Loucy (cell line): Measurements from ENCODE around the gene SLC24A2.

Source experiments
- H2AFZ ChIP-seq: fragments of 200-600 bp; sonication (generic); 2 replicates; pipeline ENCODE4 v1.6.0; 2016; ENCODE audit warnings: antibody characterized with exemption, mild to moderate bottlenecking, low read length, moderate library complexity
- H3F3A ChIP-seq: fragments of 200-600 bp; 2 replicates; pipeline ENCODE4 v1.6.0; 2016; ENCODE audit warnings: antibody characterized with exemption, low read depth, mild to moderate bottlenecking
- H3K27me3 ChIP-seq: fragments of 200-600 bp; sonication (generic); 2 replicates; pipeline ENCODE4 v1.6.1; 2014; ENCODE audit warnings: low read length, mild to moderate bottlenecking; ENCODE audit not compliant: insufficient read depth, poor library complexity, severe bottlenecking
- H3K36me3 ChIP-seq: fragments of 200-600 bp; sonication (generic); 2 replicates; pipeline ENCODE4 v1.6.1; 2016; ENCODE audit warnings: low read length; ENCODE audit not compliant: insufficient read depth
- H3K4me1 ChIP-seq: fragments of 200-600 bp; sonication (generic); 2 replicates; pipeline ENCODE4 v1.5.1; 2014; ENCODE audit warnings: low read length, mild to moderate bottlenecking; ENCODE audit not compliant: insufficient read depth, poor library complexity, severe bottlenecking
- H3K4me2 ChIP-seq: fragments of 200-600 bp; sonication (generic); 2 replicates; pipeline ENCODE4 v1.6.0; 2014; ENCODE audit warnings: antibody characterized with exemption, low read length, low read depth, mild to moderate bottlenecking; ENCODE audit not compliant: poor library complexity, severe bottlenecking
- H3K4me3 ChIP-seq: fragments of 200-600 bp; sonication (generic); 2 replicates; pipeline ENCODE4 v1.5.1; 2014; ENCODE audit warnings: low read length, mild to moderate bottlenecking, mixed read lengths; ENCODE audit not compliant: poor library complexity, severe bottlenecking
- H3K79me2 ChIP-seq: fragments of 200-600 bp; sonication (generic); 2 replicates; pipeline ENCODE4 v1.6.1; 2014; ENCODE audit warnings: low read length; ENCODE audit not compliant: insufficient read depth
- H3K9ac ChIP-seq: fragments of 200-600 bp; sonication (generic); 2 replicates; pipeline ENCODE4 v1.6.0; 2014; ENCODE audit warnings: mild to moderate bottlenecking, low read depth, low read length, moderate library complexity; ENCODE audit not compliant: poor library complexity, severe bottlenecking
- H3K9me2 ChIP-seq: fragments of 200-600 bp; sonication (generic); replicated peaks from 2 replicates; pipeline ENCODE4 v1.6.1; 2016; ENCODE audit warnings: low read depth, low read length, mixed read lengths
- H3K9me3 ChIP-seq: fragments of 200-600 bp; sonication (generic); 2 replicates; pipeline ENCODE4 v1.6.1; 2014; ENCODE audit warnings: mild to moderate bottlenecking, antibody characterized with exemption, low read length, low read depth; ENCODE audit not compliant: insufficient read depth
- H4K20me1 ChIP-seq: fragments of 200-600 bp; sonication (generic); 2 replicates; pipeline ENCODE4 v1.6.0; 2014; ENCODE audit warnings: antibody characterized with exemption, low read length, mild to moderate bottlenecking; ENCODE audit not compliant: insufficient read depth, poor library complexity, severe bottlenecking
- CTCF ChIP-seq: fragments of 200-600 bp; sonication (generic); conservative IDR thresholded peaks from 2 replicates; pipeline ENCODE4 v1.5.1; 2014; ENCODE audit warnings: mild to moderate bottlenecking, antibody characterized with exemption, low read length
- EZH2phosphoT487 ChIP-seq: fragments of 200-600 bp; IDR thresholded peaks from 2 replicates; pipeline ENCODE4 v1.6.1; 2018; ENCODE audit warnings: antibody characterized with exemption, mild to moderate bottlenecking, moderate library complexity, borderline replicate concordance

Gene SLC24A2

GRCh38 chr9:19799784-19800183 is 10.9 kb upstream of the SLC24A2 start:
- Histone ChIP-seq H3K27me3 (no peaks in the 10 kb centered on the region), H3K9ac (no peak overlapping the region), H3K4me1 (no peaks in the 10 kb centered on the region), H4K20me1 (no peaks in the 10 kb centered on the region), H2AFZ (no peak overlapping the region), H3F3A (no peaks in the 10 kb centered on the region), H3K4me3 (no peak overlapping the region), H3K79me2 (no peaks in the 10 kb centered on the region), H3K4me2 (no peak overlapping the region), H3K9me2 (0 out of 2 replicates have a peak, but pooled peaks cover 3% of the 10 kb centered on the region), H3K36me3 (no peaks in the 10 kb centered on the region), H3K9me3 (no peaks in the 10 kb centered on the region)
- TF ChIP-seq CTCF (no peak), EZH2phosphoT487 (no peak)

GRCh38 chr9:19788152-19788551 is 685 bp downstream of the SLC24A2 start:
- Histone ChIP-seq H3K9ac (no peak overlapping the region), H4K20me1 (no peaks in the 10 kb centered on the region), H3K79me2 (no peaks in the 10 kb centered on the region), H3K4me3 (no peak overlapping the region), H3K4me1 (no peaks in the 10 kb centered on the region), H3K9me3 (no peaks in the 10 kb centered on the region), H3K9me2 (no peaks in the 10 kb centered on the region), H3F3A (no peaks in the 10 kb centered on the region), H3K27me3 (no peaks in the 10 kb centered on the region), H2AFZ (no peak overlapping the region), H3K4me2 (no peak overlapping the region), H3K36me3 (no peaks in the 10 kb centered on the region)
- TF ChIP-seq CTCF (no peak), EZH2phosphoT487 (no peak)

GRCh38 chr9:19787672-19788071 is 1.2 kb downstream of the SLC24A2 start:
- Histone ChIP-seq H3K9me2 (no peaks in the 10 kb centered on the region), H3K79me2 (no peaks in the 10 kb centered on the region), H3K27me3 (no peaks in the 10 kb centered on the region), H3K9ac (no peak overlapping the region), H3K4me3 (no peak overlapping the region), H3K4me2 (no peak overlapping the region), H3F3A (no peaks in the 10 kb centered on the region), H2AFZ (no peak overlapping the region), H4K20me1 (no peaks in the 10 kb centered on the region), H3K36me3 (no peaks in the 10 kb centered on the region), H3K9me3 (no peaks in the 10 kb centered on the region), H3K4me1 (no peaks in the 10 kb centered on the region)
- TF ChIP-seq EZH2phosphoT487 (no peak), CTCF (no peak)
